ENCODE data around the gene PTGIS. TPM values are rescaled to one million over a fixed set of nuclear protein-coding genes. Genes with fewer than 3 reads are reported as not detected.
A peak's percentile ranks its signal among the peaks of the same experiment; 100 is the strongest.

The PTGIS gene
- total and polyA plus RNA-seq, 5 donors, result 19.9 to 98.4 (median 53.6) TPM

DNA sequence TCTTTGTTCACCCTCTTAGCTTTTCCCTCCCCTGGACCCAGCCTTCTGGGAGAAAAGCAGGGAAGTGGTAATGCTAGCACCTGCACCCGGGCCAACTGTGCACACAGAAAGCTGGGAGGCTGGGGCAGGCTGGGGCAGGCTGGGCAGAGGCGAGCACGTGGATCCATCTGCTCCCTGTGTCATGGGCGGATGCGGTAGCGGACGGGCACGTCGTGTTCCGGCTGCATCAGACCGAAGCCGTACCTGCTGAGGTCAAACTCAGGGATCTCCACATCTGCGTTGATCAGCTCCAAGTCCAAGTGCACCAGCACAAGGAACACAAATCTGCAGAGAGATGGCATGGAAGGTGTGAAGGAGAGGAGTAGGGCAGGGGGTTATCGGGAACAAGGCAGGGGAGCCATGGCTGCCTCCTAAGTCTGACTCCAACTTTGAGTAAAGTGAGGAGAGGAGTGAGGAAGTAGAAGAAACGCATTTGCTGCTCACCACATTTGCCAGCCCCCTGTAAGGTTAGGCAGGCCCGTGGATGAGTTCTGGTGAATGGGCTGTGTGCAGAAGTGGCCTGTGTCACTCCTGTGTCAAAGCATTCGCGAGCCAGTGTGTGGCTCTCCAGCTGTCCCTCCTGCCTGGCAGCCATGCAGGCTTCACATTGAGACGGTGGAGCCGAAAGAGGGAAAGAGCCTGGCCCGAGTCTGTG, 60.0 kb downstream of the PTGIS start:
- intact Hi-C loops (cut with DNase I), result no loop called here

DNA sequence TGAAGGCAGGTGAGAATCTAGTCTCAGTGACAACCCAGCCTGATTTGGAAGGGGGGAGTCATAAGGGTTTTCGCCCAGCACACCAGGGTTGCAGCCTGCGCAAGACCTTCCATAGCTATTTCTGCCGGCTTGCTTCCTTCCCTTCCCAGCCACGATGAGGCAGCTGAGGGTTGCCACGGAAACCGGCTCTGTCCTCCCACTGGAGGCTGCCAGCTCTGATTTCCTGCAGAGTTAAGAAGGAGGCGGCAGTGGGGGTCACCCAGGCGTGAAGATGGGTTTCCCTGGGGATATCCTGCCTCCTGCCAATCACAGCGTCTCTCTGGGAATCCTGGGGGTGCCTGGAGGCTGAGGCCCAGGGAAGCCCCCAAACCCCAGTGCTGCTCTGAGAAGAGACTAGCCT, 62.4 kb downstream of the PTGIS start:
- ATAC-seq (peak; percentile 25 to 52), DNase-seq (peak; percentile 51 to 79 (median 74))
- no peaks in the 10 kb centered on the region for H3K27me3 ChIP-seq (ENCODE audit: control insufficient read depth, insufficient read depth)
- H3K4me3 ChIP-seq (ENCODE audit: low read length), result no peak overlapping the region
- H3K9me3 ChIP-seq (ENCODE audit: control insufficient read depth, low read length), result no peaks in the 10 kb centered on the region
- 22% methylated on average over 9 of the region's 9 CpGs for WGBS
- intact Hi-C loops (cut with DNase I), result no loop called here
- no peaks in the 10 kb centered on the region for H3K4me1 ChIP-seq (ENCODE audit: control insufficient read depth, insufficient read depth, low read length)
- no peak overlapping the region for H3K27ac ChIP-seq (ENCODE audit: low read length)

More for the DNA sequence above, 60.0 kb downstream of the PTGIS start:
- Histone ChIP-seq H3K4me1 (ENCODE audit: control insufficient read depth, insufficient read depth, low read length) (no peaks in the 10 kb centered on the region), H3K27ac (ENCODE audit: low read length) (no peak overlapping the region), H3K9me3 (ENCODE audit: control insufficient read depth, low read length) (no peaks in the 10 kb centered on the region), H3K27me3 (ENCODE audit: control insufficient read depth, insufficient read depth) (no peaks in the 10 kb centered on the region), H3K4me3 (ENCODE audit: low read length) (no peak overlapping the region)
- no peak for ATAC-seq
- DNase-seq, result no peak
- 76% methylated on average over 21 of the region's 21 CpGs for WGBS

DNA sequence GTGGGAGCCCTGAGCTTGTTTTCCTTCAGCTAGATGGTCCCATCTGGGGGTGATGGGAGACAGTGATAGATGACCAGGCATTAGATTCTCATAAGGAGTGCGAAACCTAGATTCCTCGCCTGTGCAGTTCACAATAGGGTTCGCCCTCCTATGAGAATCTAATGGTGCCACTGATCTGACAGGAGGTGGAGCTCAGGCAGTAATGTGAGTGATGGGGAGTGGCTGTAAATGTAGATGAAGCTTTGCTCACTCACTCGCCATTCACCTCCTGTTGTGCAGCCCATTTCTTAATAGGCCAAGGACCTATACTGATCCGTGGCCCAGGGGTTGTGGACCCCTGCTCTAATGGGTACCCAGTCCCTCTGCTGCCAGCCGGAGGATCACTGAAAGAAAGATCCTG, 64.8 kb downstream of the PTGIS start:
- Histone ChIP-seq H3K4me3 (ENCODE audit: low read length) (no peak overlapping the region), H3K4me1 (ENCODE audit: control insufficient read depth, insufficient read depth, low read length) (no peaks in the 10 kb centered on the region), H3K27ac (ENCODE audit: low read length) (no peak overlapping the region), H3K9me3 (ENCODE audit: control insufficient read depth, low read length) (no peaks in the 10 kb centered on the region), H3K27me3 (ENCODE audit: control insufficient read depth, insufficient read depth) (no peaks in the 10 kb centered on the region)
- ATAC-seq (peak in 1 of 2 donors; percentile 13), DNase-seq (no peak)
- intact Hi-C loops (cut with DNase I), result no loop called here
- 81% methylated on average over 6 of the region's 6 CpGs for WGBS

DNA sequence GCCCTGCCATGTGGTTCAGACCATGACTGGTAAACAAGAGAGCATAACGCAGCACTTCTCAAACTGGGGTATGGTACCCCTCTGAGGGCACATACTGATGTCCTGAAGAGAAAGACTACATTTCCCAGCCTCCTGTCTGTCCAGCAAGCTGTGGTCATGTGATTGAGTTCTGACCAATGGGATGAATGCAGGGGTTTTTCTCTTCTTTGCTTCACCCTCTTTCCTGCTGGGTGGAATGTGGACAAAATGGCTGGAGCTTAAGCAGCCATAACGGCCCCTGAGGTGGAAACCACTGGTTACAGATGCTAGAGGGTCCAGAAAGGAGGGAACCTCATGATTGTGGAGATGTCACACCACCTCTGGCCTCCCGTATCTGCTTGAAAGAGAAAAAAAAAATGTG, 66.0 kb downstream of the PTGIS start:
- 66% methylated on average over 3 of the region's 3 CpGs for WGBS
- Histone ChIP-seq H3K27me3 (ENCODE audit: control insufficient read depth, insufficient read depth) (no peaks in the 10 kb centered on the region), H3K27ac (ENCODE audit: low read length) (no peak overlapping the region), H3K4me3 (ENCODE audit: low read length) (no peak overlapping the region), H3K9me3 (ENCODE audit: control insufficient read depth, low read length) (no peaks in the 10 kb centered on the region), H3K4me1 (ENCODE audit: control insufficient read depth, insufficient read depth, low read length) (no peaks in the 10 kb centered on the region)
- DNase-seq (no peak), ATAC-seq (peak; percentile 7 to 18)
- intact Hi-C loops (cut with DNase I), result no loop called here

DNA sequence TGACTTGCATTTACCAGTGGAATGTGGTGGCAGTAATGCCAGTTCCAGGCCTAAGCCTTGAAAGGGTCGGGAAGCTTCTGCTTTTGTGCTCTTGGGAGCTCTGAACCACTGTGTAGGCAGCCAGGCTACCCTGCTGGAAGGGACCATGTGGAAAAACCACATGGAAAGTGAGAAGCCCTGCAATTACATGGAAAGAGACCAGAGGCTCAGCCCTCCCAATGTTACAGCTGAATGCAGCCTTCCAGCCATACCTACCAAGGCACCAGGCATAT, 70.6 kb downstream of the PTGIS start:
- ATAC-seq (no peak), DNase-seq (no peak)
- Histone ChIP-seq H3K4me3 (ENCODE audit: low read length) (no peak overlapping the region), H3K9me3 (ENCODE audit: control insufficient read depth, low read length) (no peaks in the 10 kb centered on the region), H3K27ac (ENCODE audit: low read length) (no peak overlapping the region), H3K27me3 (ENCODE audit: control insufficient read depth, insufficient read depth) (no peaks in the 10 kb centered on the region), H3K4me1 (ENCODE audit: control insufficient read depth, insufficient read depth, low read length) (no peaks in the 10 kb centered on the region)
- 36% methylated on average over 1 of the region's 1 CpG for WGBS
- intact Hi-C loops (cut with DNase I), result no loop called here

DNA sequence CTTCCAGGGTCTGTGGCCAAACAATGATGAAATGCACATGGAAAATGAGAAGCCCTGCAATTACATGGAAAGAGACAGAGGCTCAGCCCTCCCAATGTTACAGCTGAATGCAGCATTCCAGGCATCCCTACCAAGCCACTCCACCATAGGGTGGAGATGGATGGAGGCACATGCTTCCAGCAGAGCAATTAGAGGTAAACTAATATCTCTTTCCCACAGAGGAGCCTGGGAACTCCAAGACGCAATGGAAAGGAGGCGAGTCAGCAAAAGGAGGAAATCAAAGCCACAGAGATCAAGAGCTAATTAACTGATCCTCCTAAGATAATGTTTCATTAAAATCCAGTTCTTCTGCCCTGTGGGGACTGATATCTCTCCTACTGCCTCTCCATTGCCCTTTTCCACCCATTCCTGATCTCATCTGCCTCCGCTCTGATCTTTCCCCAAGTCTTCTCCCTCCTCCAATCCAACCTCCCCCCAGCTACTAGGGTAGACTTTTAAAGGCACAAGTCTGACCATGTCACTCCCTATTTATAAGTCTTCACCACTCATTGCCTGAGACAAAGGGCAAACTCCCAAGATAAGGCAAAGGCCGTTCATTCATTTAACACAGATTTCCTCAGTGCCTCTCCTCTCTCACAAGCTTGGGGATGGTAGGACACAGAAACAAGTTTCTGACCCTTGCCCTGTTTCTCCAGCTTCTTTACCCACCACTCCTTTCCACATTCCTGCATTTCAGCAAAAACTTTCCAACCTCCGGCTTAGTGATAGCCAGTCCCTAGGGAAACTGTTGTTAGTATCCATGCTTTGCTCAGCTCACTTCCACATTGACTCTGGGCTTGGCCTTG, 71.2 kb downstream of the PTGIS start:
- Histone ChIP-seq H3K9me3 (ENCODE audit: control insufficient read depth, low read length) (no peaks in the 10 kb centered on the region), H3K27me3 (ENCODE audit: control insufficient read depth, insufficient read depth) (no peaks in the 10 kb centered on the region), H3K4me1 (ENCODE audit: control insufficient read depth, insufficient read depth, low read length) (no peaks in the 10 kb centered on the region), H3K27ac (ENCODE audit: low read length) (no peak overlapping the region), H3K4me3 (ENCODE audit: low read length) (no peak overlapping the region)
- 63% methylated on average over 5 of the region's 5 CpGs for WGBS
- DNase-seq (no peak), ATAC-seq (no peak)
- intact Hi-C loops (cut with DNase I), result no loop called here

DNA sequence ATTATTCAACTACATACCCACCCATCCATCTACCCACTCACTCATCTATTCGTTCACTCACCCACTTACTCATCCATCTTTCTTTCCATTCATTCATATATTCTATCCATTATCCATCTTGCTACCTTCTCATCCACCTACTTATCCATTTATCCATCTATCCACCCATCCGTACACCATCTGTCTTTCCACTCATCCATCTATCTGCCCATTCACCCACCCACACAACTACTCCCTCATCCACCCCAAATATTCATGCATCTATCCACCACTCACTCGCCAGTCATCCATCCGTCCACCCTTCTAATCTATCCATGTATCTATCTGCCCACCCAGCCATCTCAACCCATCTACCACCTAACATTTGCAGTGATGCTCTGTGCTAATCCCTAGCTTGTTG, 71.9 kb downstream of the PTGIS start:
- 84% methylated on average over 4 of the region's 4 CpGs for WGBS
- Histone ChIP-seq H3K27ac (ENCODE audit: low read length) (no peak overlapping the region), H3K4me1 (ENCODE audit: control insufficient read depth, insufficient read depth, low read length) (no peaks in the 10 kb centered on the region)

DNA sequence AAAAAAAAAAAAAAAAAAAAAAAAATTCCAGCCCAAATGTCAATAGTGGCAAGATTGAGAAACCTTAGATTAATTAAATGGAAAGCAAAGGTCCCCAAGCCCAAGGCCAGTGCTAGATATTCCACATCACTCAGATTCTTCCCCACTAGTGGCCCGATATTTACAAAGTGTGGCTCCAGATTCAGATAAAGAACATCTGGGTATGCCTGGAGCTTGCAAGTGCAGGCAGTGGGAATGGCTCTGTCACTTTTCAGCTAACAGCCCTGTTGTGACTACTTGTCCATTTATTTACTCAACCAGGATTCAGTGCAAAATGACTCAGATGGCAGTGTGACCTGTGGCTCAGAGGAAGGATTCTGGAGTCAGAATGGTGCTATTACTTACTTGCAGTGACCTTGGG, 77.2 kb downstream of the PTGIS start:
- H3K9me3 ChIP-seq (ENCODE audit: control insufficient read depth, low read length), result no peaks in the 10 kb centered on the region
- H3K27ac ChIP-seq (ENCODE audit: low read length), result no peak overlapping the region
- ATAC-seq, result no peak
- 58% methylated on average over 1 of the region's 1 CpG for WGBS
- intact Hi-C loops (cut with DNase I), result no loop called here
- no peak for DNase-seq
- no peaks in the 10 kb centered on the region for H3K4me1 ChIP-seq (ENCODE audit: control insufficient read depth, insufficient read depth, low read length)
- no peaks in the 10 kb centered on the region for H3K27me3 ChIP-seq (ENCODE audit: control insufficient read depth, insufficient read depth)
- no peak overlapping the region for H3K4me3 ChIP-seq (ENCODE audit: low read length)

More for the DNA sequence above, 71.9 kb downstream of the PTGIS start:
- intact Hi-C loops (cut with DNase I), result no loop called here
- Histone ChIP-seq H3K27me3 (ENCODE audit: control insufficient read depth, insufficient read depth) (no peaks in the 10 kb centered on the region), H3K4me3 (ENCODE audit: low read length) (no peak overlapping the region), H3K9me3 (ENCODE audit: control insufficient read depth, low read length) (no peaks in the 10 kb centered on the region)
- DNase-seq (no peak), ATAC-seq (no peak)

DNA sequence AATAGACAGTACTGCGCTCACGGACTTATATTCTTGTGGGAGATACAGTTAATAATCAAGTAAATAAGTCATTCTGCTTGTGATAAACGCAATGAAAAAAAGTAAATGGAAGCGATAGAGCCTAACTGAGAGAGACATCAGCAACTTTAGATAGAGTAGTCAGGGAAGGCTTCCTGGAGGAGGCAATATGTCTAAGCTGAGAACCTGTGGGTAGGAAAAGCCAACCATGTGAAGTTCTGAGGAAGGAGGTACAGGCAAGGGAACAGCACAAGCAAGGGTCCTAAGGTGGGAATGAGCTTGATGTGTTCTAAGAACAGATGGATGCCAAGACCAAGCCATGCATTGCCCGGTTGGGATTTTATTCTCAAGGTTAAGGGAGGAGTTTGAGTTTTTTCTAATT, 78.2 kb downstream of the PTGIS start:
- no peak for ATAC-seq
- H3K4me3 ChIP-seq (ENCODE audit: low read length), result no peak overlapping the region
- intact Hi-C loops (cut with DNase I), result loop anchor here in 1 of 4 donors (10.0 kb wide), 1 partner anchor 105 kb away; no protein-coding TSS in a partner anchor

DNA sequence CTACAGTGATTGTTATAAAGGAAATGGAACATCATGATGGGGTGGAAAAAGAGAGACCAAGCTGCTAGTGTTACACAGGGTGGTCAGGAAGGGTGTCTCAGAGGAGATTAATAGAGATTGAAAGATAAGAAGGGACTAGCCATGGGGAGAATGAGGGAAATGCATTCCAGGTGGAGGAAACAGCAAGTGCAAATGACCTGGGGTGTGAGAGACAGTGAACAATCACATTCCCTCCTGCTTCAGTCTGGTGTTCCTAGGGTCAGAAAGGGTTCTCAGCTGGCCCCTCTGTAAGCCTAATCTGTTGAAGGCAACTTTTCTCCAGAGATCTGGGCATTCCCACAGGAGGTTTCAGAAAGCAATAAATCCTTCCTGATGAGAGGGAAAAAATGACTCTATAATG, 81.9 kb downstream of the PTGIS start:
- H3K4me1 ChIP-seq (ENCODE audit: control insufficient read depth, insufficient read depth, low read length), result no peaks in the 10 kb centered on the region
- intact Hi-C loops (cut with DNase I), result loop anchor here in 1 of 4 donors (10.0 kb wide), 1 partner anchor 101 kb away; no protein-coding TSS in a partner anchor
- no peaks in the 10 kb centered on the region for H3K9me3 ChIP-seq (ENCODE audit: control insufficient read depth, low read length)
- H3K4me3 ChIP-seq (ENCODE audit: low read length), result no peak overlapping the region
- no peak for ATAC-seq
- H3K27ac ChIP-seq (ENCODE audit: low read length), result no peak overlapping the region
- DNase-seq, result no peak
- H3K27me3 ChIP-seq (ENCODE audit: control insufficient read depth, insufficient read depth), result no peaks in the 10 kb centered on the region

More for the DNA sequence above, 78.2 kb downstream of the PTGIS start:
- Histone ChIP-seq H3K9me3 (ENCODE audit: control insufficient read depth, low read length) (no peaks in the 10 kb centered on the region), H3K4me1 (ENCODE audit: control insufficient read depth, insufficient read depth, low read length) (no peaks in the 10 kb centered on the region), H3K27ac (ENCODE audit: low read length) (no peak overlapping the region), H3K27me3 (ENCODE audit: control insufficient read depth, insufficient read depth) (no peaks in the 10 kb centered on the region)
- 92% methylated on average over 5 of the region's 5 CpGs for WGBS
- DNase-seq, result no peak

DNA sequence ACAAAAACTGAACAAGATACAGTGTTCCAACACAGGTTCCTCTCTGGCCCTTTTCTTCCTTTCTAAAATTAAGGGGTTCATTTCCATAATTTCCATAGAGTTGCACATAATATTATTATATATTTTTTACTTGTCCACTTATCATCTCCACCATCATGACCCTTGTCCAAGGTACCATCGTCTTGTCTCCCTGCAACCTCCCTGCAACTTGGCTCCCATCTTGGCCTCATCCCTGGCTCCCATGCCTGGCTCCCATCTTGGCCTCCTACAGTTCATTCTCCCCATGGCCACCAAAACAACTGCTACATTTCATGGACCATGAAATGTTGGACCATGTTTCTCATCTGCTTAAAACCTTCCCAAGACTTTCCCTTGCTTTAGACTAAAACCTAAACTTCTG, 82.4 kb downstream of the PTGIS start:
- Histone ChIP-seq H3K27me3 (ENCODE audit: control insufficient read depth, insufficient read depth) (no peaks in the 10 kb centered on the region), H3K9me3 (ENCODE audit: control insufficient read depth, low read length) (no peaks in the 10 kb centered on the region), H3K4me1 (ENCODE audit: control insufficient read depth, insufficient read depth, low read length) (no peaks in the 10 kb centered on the region), H3K4me3 (ENCODE audit: low read length) (no peak overlapping the region), H3K27ac (ENCODE audit: low read length) (no peak overlapping the region)
- no peak for ATAC-seq
- 62% methylated on average over 1 of the region's 1 CpG for WGBS
- intact Hi-C loops (cut with DNase I), result loop anchor here in 1 of 4 donors (10.0 kb wide), 1 partner anchor 101 kb away; no protein-coding TSS in a partner anchor
- DNase-seq, result no peak
